ENCODE measurements around the gene MED27.

MED27 gene

DNA sequence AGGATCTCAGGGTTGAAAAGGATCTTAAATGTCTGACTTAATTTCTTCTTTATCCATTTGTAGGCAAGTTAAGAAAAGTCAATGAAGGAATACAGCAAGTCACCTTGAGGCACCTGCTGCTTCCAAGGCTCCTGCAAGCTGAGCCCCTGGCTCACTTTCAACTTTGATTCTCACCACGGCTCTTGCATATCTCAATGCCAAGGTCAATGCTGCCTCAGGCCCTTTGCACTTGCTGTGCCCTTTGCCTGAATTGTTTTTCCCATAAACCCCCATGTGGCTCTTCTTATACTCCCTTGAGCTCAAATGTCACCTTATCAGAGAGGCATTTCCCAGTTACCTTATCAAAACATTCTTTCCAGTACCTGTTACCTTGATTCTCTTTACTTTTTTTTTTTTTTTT lies 195.4 kb downstream of the MED27 start:
- H3K36me3 ChIP-seq, result no peaks in the 10 kb centered on the region
- H3K27me3 ChIP-seq, result no peaks in the 10 kb centered on the region
- H3K4me3 ChIP-seq (ENCODE audit: low read depth in 1 of 2, low read length in 1 of 2), result no peak overlapping the region
- H3K27ac ChIP-seq, result no peak overlapping the region
- peaks cover 0 to 3% of the 10 kb centered on the region in 2 experiments for H3K4me1 ChIP-seq (ENCODE audit: control insufficient read depth in 1 of 2, insufficient read depth in 1 of 2, low read depth in 1 of 2, low read length in 1 of 2)
- no peaks in the 10 kb centered on the region for H3K9me3 ChIP-seq
- TF ChIP-seq, protein P1, sequence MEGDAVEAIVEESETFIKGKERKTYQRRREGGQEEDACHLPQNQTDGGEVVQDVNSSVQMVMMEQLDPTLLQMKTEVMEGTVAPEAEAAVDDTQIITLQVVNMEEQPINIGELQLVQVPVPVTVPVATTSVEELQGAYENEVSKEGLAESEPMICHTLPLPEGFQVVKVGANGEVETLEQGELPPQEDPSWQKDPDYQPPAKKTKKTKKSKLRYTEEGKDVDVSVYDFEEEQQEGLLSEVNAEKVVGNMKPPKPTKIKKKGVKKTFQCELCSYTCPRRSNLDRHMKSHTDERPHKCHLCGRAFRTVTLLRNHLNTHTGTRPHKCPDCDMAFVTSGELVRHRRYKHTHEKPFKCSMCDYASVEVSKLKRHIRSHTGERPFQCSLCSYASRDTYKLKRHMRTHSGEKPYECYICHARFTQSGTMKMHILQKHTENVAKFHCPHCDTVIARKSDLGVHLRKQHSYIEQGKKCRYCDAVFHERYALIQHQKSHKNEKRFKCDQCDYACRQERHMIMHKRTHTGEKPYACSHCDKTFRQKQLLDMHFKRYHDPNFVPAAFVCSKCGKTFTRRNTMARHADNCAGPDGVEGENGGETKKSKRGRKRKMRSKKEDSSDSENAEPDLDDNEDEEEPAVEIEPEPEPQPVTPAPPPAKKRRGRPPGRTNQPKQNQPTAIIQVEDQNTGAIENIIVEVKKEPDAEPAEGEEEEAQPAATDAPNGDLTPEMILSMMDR (IDR thresholded peaks at IDR 0.05), result no peak

DNA sequence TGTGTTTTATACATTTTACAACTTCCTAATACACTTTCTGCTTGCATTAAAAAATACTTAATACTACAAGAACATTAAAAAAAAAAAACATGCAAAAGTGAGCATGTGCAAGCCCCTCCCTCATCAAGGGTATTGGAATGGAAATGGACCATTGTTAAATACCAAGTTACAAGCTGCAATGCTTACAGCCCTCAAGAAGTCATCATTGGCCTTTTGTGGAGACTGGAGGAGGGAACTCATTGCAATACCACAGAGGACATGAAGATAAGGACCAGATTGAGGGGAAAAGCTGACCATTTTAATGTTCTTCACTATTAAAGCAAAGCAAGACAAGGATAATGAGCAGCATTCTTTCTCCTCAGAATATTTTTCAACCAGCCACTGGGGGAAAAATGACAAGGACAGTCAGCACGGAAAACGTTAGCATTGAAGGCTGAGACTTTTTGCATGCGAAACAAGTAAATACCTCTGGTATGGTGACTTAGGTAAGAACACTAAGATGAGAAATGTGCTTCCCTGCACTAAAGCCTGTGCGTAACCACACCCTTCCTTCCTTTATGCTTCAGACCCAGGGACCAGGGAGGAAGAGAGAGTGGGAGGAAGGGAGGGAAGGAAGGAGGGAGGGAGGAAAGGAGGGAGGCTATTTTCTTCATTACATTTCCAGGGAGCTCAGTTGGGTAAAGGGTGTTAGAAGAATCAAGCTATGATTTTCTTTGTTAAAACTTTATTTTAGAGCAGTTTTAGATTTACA lies 198.7 kb downstream of the MED27 start:
- Histone ChIP-seq H3K9me3 (no peaks in the 10 kb centered on the region), H3K27ac (no peak overlapping the region), H3K36me3 (no peaks in the 10 kb centered on the region), H3K27me3 (no peaks in the 10 kb centered on the region), H3K4me3 (ENCODE audit: low read depth in 1 of 2, low read length in 1 of 2) (no peak overlapping the region), H3K4me1 (ENCODE audit: control insufficient read depth in 1 of 2, insufficient read depth in 1 of 2, low read depth in 1 of 2, low read length in 1 of 2) (peaks cover 0 to 3% of the 10 kb centered on the region in 2 experiments)
- TF ChIP-seq, protein P1 (IDR thresholded peaks at IDR 0.05), result no peak

DNA sequence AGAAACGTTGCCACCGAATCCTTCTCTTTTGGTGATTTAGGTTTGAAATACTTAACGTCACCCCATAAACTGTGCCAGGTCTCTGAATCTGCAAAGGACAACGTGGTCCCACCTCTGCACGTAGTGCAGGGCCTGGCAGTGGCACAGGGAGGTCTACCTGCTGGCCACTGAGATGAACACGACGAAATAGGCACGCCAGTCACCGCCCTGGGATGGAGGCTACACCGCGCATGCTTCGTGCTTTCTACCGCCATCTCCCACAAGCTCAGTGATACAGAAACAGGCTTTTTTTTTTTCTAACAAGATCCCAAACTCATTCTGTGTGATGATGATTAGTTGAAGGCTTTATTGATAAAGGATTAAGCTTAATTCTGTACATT lies 199.8 kb downstream of the MED27 start:
- Histone ChIP-seq H3K27me3 (no peaks in the 10 kb centered on the region), H3K27ac (no peak overlapping the region), H3K36me3 (no peaks in the 10 kb centered on the region), H3K9me3 (no peaks in the 10 kb centered on the region), H3K4me3 (ENCODE audit: low read depth in 1 of 2, low read length in 1 of 2) (no peak overlapping the region), H3K4me1 (ENCODE audit: control insufficient read depth in 1 of 2, insufficient read depth in 1 of 2, low read depth in 1 of 2, low read length in 1 of 2) (peaks cover 0 to 3% of the 10 kb centered on the region in 2 experiments)
- TF ChIP-seq, protein P1 (IDR thresholded peaks at IDR 0.05), result no peak

DNA sequence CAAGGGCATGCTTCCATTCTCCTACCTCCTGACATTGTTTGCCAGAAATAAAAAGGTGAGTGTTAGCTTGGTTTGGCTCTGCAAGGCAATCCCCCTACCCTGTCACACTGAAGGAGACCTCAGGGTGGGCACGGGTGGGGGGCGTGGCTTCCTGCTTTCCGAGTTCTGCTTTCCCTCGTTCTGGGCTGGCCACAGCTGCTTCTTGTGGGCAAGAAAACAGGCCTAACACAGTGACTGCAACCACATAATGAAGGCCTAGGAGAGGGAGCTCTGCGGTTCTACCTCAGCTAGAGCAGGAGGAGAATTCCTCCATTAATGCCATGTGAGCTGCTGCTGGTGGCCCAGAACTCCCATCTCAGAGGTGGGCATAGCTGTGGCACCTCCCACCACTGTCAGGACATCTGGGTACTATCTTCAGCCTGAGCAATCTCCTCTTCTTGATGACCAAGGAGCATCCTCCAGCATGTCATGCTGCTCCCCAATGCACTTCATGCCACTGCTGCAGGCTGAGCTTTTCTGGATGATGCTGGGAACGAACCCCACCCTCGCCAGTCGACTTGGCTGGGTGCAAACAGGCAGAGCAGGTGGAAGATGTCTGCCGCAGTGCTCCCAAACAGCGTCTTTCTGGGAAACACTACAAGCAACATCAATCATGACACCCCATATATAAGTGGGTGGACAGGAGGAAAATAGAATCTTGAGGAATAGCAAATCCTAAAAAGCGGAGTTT lies 200.3 kb downstream of the MED27 start:
- H3K4me1 ChIP-seq (ENCODE audit: control insufficient read depth in 1 of 2, insufficient read depth in 1 of 2, low read depth in 1 of 2, low read length in 1 of 2), result peaks cover 0 to 3% of the 10 kb centered on the region in 2 experiments
- TF ChIP-seq, protein P1 (IDR thresholded peaks at IDR 0.05), result no peak
- H3K27ac ChIP-seq, result no peak overlapping the region
- H3K4me3 ChIP-seq (ENCODE audit: low read depth in 1 of 2, low read length in 1 of 2), result no peak overlapping the region
- H3K27me3 ChIP-seq, result no peaks in the 10 kb centered on the region
- H3K36me3 ChIP-seq, result no peaks in the 10 kb centered on the region
- H3K9me3 ChIP-seq, result no peaks in the 10 kb centered on the region

DNA sequence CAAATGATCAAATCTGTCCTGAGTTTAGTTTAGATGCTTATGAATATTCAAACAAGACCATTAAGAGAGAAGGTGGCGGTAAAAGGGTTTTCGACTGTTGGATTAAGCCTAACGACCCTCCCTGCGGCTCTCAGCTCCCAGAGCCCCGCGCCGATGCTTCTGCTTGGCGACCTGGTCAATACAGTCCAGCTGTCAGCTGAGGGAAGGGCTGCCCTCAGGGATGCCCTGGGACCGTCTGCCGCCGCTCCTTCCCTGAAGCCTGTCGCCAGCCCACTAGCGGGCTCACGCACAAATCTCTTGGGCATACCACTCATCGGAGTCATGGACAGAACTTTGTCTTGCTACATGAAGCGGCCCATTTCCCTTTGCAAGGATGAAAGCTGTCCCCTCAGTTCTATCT lies 203.2 kb downstream of the MED27 start:
- no peaks in the 10 kb centered on the region for H3K27me3 ChIP-seq
- H3K4me1 ChIP-seq (ENCODE audit: control insufficient read depth in 1 of 2, insufficient read depth in 1 of 2, low read depth in 1 of 2, low read length in 1 of 2), result peaks cover 0 to 3% of the 10 kb centered on the region in 2 experiments
- no peaks in the 10 kb centered on the region for H3K36me3 ChIP-seq
- no peak overlapping the region for H3K27ac ChIP-seq
- TF ChIP-seq, protein P1 (IDR thresholded peaks at IDR 0.05), result no peak
- no peaks in the 10 kb centered on the region for H3K9me3 ChIP-seq
- H3K4me3 ChIP-seq (ENCODE audit: low read depth in 1 of 2, low read length in 1 of 2), result no peak overlapping the region
